ENCODE measurements around the gene MCUR1.

- TF ChIP-seq CTCF (conservative IDR thresholded peaks at IDR 0.05 in 1 of 2, IDR thresholded peaks at IDR 0.05 in 1 of 2; ENCODE audit: extremely low read depth in 1 of 2, insufficient read depth in 1 of 2, low read depth in 1 of 2, low read length in 2 of 2), result no peak
- TF ChIP-seq EZH2 (IDR thresholded peaks at IDR 0.05; ENCODE audit: borderline replicate concordance, low read length), result no peak
Measured at GRCh38 chr6:13863699-13864155, 49.4 kb upstream of the MCUR1 start.
